Endometrial microvascular endothelial cells (primary cell): ENCODE data around the gene ZNF496. TPM values are rescaled to one million over a fixed set of nuclear protein-coding genes. Genes with fewer than 3 reads are reported as not detected.
"Not testable (repeated sequence)": the region's sequence is repeated elsewhere in the genome, so short reads cannot be mapped to it uniquely, and the experiment has no call there.

Experiments used
- in situ Hi-C: cut with HindIII; loops from 2 replicates; pipeline ENCODE4 v1.10.0; 2017; ENCODE audit warnings: low sequenced_read_pairs, low pct_unique_long_range_greater_than_20kb; ENCODE audit errors: inconsistent ontology term
- total RNA-seq: library from RNA; depleted of rRNA; stranded (reverse); fragments of >200 nt; gene quantifications from one replicate; pipeline ENCODE4 v1.2.3, GENCODE V29; 2015; ENCODE audit errors: inconsistent ontology term

The ZNF496 gene
- total RNA-seq, 1 donor from 2014 or later, result 30.8 TPM

GRCh38 chr1:247298701-247299100 is 33.0 kb downstream of the ZNF496 start:
- in situ Hi-C loops, result no loop called here

GRCh38 chr1:247298124-247298481 is 33.6 kb downstream of the ZNF496 start:
- in situ Hi-C loops, result no loop called here

- in situ Hi-C loops, result no loop called here
These were observed 34.2 kb downstream of the ZNF496 start for GRCh38 chr1:247297263-247298123.

- in situ Hi-C loops, result no loop called here
These were observed 35.0 kb downstream of the ZNF496 start for GRCh38 chr1:247296599-247297180.

- in situ Hi-C loops, result no loop called here
These were observed 35.9 kb downstream of the ZNF496 start for GRCh38 chr1:247295746-247296145.

GRCh38 chr1:247295274-247295684 is 36.4 kb downstream of the ZNF496 start:
- in situ Hi-C loops, result no loop called here

GRCh38 chr1:247294282-247294681 is 37.4 kb downstream of the ZNF496 start:
- in situ Hi-C loops, result no loop called here

GRCh38 chr1:247293047-247293446 is 38.6 kb downstream of the ZNF496 start:
- in situ Hi-C loops, result no loop called here

GRCh38 chr1:247291833-247292561 is 39.7 kb downstream of the ZNF496 start:
- in situ Hi-C loops, result no loop called here

GRCh38 chr1:247291161-247291560 is 40.5 kb downstream of the ZNF496 start:
- in situ Hi-C loops, result no loop called here

GRCh38 chr1:247290576-247290975 is 41.1 kb downstream of the ZNF496 start:
- in situ Hi-C loops, result no loop called here

- in situ Hi-C loops, result not testable (repeated sequence)
These were observed 42.3 kb downstream of the ZNF496 start for GRCh38 chr1:247289274-247289892.

- in situ Hi-C loops, result no loop called here
These were observed 43.3 kb downstream of the ZNF496 start for GRCh38 chr1:247288341-247288740.

GRCh38 chr1:247287460-247287859 is 44.2 kb downstream of the ZNF496 start:
- in situ Hi-C loops, result no loop called here

GRCh38 chr1:247286134-247286670 is 45.5 kb downstream of the ZNF496 start:
- in situ Hi-C loops, result no loop called here

- in situ Hi-C loops, result no loop called here
These were observed 50.6 kb downstream of the ZNF496 start for GRCh38 chr1:247281001-247281574.

GRCh38 chr1:247277191-247277590 is 54.5 kb downstream of the ZNF496 start:
- in situ Hi-C loops, result no loop called here

GRCh38 chr1:247274605-247275256 is 56.9 kb downstream of the ZNF496 start:
- in situ Hi-C loops, result no loop called here
